Measurements from ENCODE around the gene FNBP1. TPM values are rescaled to one million over a fixed set of nuclear protein-coding genes. Genes with fewer than 3 reads are reported as not detected.

The FNBP1 gene
- polyA plus RNA-seq, 3 donors, result 37.6 to 60.7 (median 51.4) TPM

GRCh38 chr9:129858167-129858962 lies 184.6 kb downstream of the FNBP1 start:
- H3K4me3 Mint-ChIP-seq, result no peak overlapping the region
- H4K20me1 ChIP-seq (ENCODE audit: insufficient read depth, low read length), result no peaks in the 10 kb centered on the region
- no peak overlapping the region for H3K9ac ChIP-seq (ENCODE audit: insufficient read depth, low read length, poor library complexity, severe bottlenecking)
- 89% methylated on average over 11 of the region's 11 CpGs for WGBS (ENCODE audit: insufficient coverage)
- peaks cover 5% of the 10 kb centered on the region for H3K4me1 Mint-ChIP-seq
- H3K79me2 ChIP-seq (ENCODE audit: insufficient read depth, low read length), result no peaks in the 10 kb centered on the region
- no peak for DNase-seq
- no peak overlapping the region for H3K27ac ChIP-seq (ENCODE audit: low read depth in 1 of 2, low read length in 2 of 2)
- peaks cover 0 to 2% (median 0%) of the 10 kb centered on the region in 7 donors for H3K9me3 Mint-ChIP-seq
- peaks cover 0 to 4% (median 0%) of the 10 kb centered on the region in 3 donors for H3K27me3 Mint-ChIP-seq (ENCODE audit: low read depth in 3 of 3)
- no peak overlapping the region for H3K27ac Mint-ChIP-seq
- H3K36me3 Mint-ChIP-seq, result peaks cover 69 to 82% of the 10 kb centered on the region in 2 donors
- intact Hi-C loops (cut with micrococcal nuclease), result no loop called here
- no peak overlapping the region for H2AFZ ChIP-seq (ENCODE audit: insufficient read depth, low read depth, low read length, poor library complexity, severe bottlenecking)
- H3K4me3 ChIP-seq (replicated peaks in 1 of 3; ENCODE audit: low read depth in 2 of 3, low read length in 3 of 3), result no peak overlapping the region
- H3K9me3 ChIP-seq (replicated peaks in 1 of 2; ENCODE audit: control insufficient read depth in 1 of 2, insufficient read depth in 1 of 2, low read length in 2 of 2), result no peaks in the 10 kb centered on the region
- peaks cover 47 to 79% of the 10 kb centered on the region in 2 donors for H3K36me3 ChIP-seq (replicated peaks in 1 of 2; ENCODE audit: control insufficient read depth in 1 of 2, insufficient read depth in 2 of 2, low read length in 2 of 2)
- peaks cover 3 to 4% of the 10 kb centered on the region in 2 donors for H3K4me1 ChIP-seq (ENCODE audit: control insufficient read depth in 1 of 2, insufficient read depth in 2 of 2, low read length in 2 of 2)
- H3K4me2 ChIP-seq (replicated peaks; ENCODE audit: extremely low read depth, low read length, poor library complexity, severe bottlenecking), result no peak overlapping the region
- H3K27me3 ChIP-seq (ENCODE audit: control insufficient read depth in 2 of 2, insufficient read depth in 2 of 2, low read length in 2 of 2), result no peaks in the 10 kb centered on the region
- TF ChIP-seq CTCF (IDR thresholded peaks at IDR 0.05), result no peak

DNA sequence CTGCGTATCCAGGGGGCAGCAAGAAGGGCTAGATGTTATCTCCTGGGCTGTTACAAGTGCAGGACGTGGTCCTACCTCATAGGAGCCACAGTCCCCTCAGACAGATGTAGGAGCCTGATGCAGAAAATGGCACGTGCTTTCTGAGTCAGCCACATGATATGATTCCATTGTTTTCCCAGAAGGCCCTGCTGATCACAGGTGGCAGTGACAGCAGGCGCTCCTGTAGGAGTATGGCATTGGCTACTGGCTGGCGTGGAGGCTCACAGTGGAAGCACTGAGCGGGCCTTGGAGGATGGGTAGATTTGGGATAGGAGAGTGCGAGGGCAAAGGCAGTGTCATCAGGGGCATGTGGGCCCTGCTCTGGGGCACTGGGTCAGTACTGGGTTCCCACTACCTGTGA lies 185.8 kb downstream of the FNBP1 start:
- Histone ChIP-seq H3K4me1 (ENCODE audit: control insufficient read depth in 1 of 2, insufficient read depth in 2 of 2, low read length in 2 of 2) (no peaks in the 10 kb centered on the region), H3K9ac (ENCODE audit: insufficient read depth, low read length, poor library complexity, severe bottlenecking) (no peak overlapping the region), H4K20me1 (ENCODE audit: insufficient read depth, low read length) (no peaks in the 10 kb centered on the region), H3K4me2 (replicated peaks; ENCODE audit: extremely low read depth, low read length, poor library complexity, severe bottlenecking) (no peak overlapping the region), H3K27ac (ENCODE audit: low read depth in 1 of 2, low read length in 2 of 2) (no peak overlapping the region), H3K36me3 (replicated peaks in 1 of 2; ENCODE audit: control insufficient read depth in 1 of 2, insufficient read depth in 2 of 2, low read length in 2 of 2) (peaks cover 59 to 84% of the 10 kb centered on the region in 2 donors), H3K79me2 (ENCODE audit: insufficient read depth, low read length) (no peaks in the 10 kb centered on the region), H3K4me3 (replicated peaks in 1 of 3; ENCODE audit: low read depth in 2 of 3, low read length in 3 of 3) (no peak overlapping the region), H3K9me3 (replicated peaks in 1 of 2; ENCODE audit: control insufficient read depth in 1 of 2, insufficient read depth in 1 of 2, low read length in 2 of 2) (no peaks in the 10 kb centered on the region), H2AFZ (ENCODE audit: insufficient read depth, low read depth, low read length, poor library complexity, severe bottlenecking) (no peak overlapping the region), H3K27me3 (ENCODE audit: control insufficient read depth in 2 of 2, insufficient read depth in 2 of 2, low read length in 2 of 2) (no peaks in the 10 kb centered on the region)
- 91% methylated on average over 4 of the region's 7 CpGs for WGBS (ENCODE audit: insufficient coverage)
- H3K36me3 Mint-ChIP-seq, result peaks cover 76 to 85% of the 10 kb centered on the region in 2 donors
- no peak overlapping the region for H3K27ac Mint-ChIP-seq
- peaks cover 0 to 2% (median 0%) of the 10 kb centered on the region in 3 donors for H3K27me3 Mint-ChIP-seq (ENCODE audit: low read depth in 3 of 3)
- no peak for DNase-seq
- peaks cover 0 to 2% (median 0%) of the 10 kb centered on the region in 7 donors for H3K9me3 Mint-ChIP-seq
- TF ChIP-seq CTCF (IDR thresholded peaks at IDR 0.05), result no peak
- no peaks in the 10 kb centered on the region for H3K4me1 Mint-ChIP-seq
- intact Hi-C loops (cut with micrococcal nuclease), result no loop called here
- H3K4me3 Mint-ChIP-seq, result no peak overlapping the region
